GM12872 (cell line): ENCODE measurements around the gene ACACB.

Experiments
- TF ChIP-seq, protein P1 (sequence below): IDR thresholded peaks from 3 replicates; pipeline ENCODE4 v1.5.1; 2011; ENCODE audit warnings: low read depth, mild to moderate bottlenecking, low read length, moderate library complexity; ENCODE audit not compliant: insufficient read depth

ACACB gene

DNA sequence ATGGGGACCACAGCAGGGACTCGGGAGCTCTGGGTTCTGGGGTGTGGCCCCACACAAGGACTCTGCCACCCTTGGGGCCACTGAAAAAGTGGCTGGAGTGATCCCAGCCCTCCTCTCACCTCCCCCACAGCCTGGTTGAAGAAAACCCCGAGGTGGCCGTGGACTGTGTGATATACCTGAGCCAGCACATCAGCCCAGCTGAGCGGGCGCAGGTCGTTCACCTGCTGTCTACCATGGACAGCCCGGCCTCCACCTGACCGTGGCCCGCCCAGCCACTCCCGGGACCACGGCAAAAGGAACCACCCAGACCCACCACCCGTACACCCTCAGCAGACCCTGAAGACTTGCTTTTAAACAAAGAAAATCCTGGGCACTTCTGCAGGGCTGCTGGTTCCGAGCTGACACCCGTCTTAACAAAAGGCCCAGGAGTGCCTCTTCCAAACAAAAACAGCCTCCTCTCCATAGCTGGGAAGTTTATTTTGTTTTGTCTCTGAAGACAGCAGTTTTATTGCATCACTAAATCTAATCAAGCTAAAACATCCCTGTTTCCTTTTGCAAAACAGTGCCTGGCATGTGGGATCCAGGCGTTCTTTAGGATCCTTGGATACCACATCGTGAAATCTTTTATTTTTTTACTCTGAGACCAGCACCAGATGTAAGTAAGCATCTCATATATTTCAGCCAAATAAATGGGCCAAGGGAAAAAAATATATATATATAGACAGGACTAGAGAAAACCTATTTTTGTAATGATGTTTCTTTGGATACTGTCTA lies 149.9 kb downstream of the ACACB start:
- TF ChIP-seq, protein P1, sequence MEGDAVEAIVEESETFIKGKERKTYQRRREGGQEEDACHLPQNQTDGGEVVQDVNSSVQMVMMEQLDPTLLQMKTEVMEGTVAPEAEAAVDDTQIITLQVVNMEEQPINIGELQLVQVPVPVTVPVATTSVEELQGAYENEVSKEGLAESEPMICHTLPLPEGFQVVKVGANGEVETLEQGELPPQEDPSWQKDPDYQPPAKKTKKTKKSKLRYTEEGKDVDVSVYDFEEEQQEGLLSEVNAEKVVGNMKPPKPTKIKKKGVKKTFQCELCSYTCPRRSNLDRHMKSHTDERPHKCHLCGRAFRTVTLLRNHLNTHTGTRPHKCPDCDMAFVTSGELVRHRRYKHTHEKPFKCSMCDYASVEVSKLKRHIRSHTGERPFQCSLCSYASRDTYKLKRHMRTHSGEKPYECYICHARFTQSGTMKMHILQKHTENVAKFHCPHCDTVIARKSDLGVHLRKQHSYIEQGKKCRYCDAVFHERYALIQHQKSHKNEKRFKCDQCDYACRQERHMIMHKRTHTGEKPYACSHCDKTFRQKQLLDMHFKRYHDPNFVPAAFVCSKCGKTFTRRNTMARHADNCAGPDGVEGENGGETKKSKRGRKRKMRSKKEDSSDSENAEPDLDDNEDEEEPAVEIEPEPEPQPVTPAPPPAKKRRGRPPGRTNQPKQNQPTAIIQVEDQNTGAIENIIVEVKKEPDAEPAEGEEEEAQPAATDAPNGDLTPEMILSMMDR = no peak

DNA sequence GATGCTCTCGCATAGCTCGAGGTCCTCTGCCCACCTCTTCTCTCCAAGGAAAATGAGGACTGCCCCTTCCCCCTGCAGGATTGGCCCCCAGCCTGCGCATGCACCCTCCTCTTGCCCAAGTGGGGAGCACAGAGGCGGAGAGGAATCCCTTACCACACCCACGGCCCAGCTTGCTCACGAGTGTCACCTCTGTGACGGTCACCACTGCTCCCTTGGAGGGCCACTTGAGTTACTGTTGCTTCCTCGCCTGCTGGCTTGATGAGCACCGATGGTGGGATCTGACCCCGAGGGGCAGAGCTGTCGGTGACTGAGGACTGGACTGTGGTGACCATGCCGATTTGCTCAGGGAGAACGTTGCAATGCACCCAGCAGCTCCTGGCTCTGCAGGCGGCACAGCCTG lies 151.0 kb downstream of the ACACB start:
- TF ChIP-seq, protein P1 = no peak

DNA sequence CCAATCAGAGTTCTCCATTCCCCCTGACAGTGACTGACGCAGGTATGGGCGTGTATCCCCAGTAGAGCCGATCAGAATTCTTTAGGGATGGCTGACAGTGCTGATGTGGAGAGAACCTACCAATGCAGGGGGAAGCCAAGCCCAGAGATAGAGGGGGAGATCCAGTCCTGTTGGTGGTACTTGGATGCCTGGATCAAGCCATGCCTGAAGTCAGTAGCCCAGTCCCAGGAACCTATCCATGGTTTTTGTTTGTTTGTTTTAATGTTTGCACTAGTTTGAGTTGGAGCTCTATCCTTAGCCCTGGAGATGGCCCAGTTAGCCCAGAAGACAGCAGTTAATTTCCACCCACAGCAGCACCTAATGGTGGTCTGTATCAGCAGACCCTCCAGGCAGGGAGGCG lies 152.5 kb downstream of the ACACB start:
- TF ChIP-seq, protein P1 = no peak

DNA sequence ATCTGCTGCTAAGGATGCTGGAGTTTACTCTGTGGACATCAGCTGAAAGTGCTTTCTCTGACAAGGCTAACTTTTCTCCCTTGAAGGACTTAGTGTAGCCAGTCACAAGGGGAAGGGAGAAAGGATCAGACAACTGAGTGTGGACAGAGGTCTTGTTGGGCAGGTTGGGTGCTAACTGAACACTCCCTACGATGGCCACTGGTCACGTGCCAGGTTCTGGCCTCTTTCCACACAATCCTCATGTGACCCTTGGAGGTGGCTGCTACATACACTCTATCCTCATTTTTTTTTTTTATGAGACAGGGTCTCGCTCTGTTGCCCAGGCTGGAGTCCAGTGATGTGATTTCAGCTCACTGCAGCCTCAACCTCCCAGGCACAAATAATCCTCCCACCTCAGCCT lies 153.0 kb downstream of the ACACB start:
- TF ChIP-seq, protein P1 = no peak

DNA sequence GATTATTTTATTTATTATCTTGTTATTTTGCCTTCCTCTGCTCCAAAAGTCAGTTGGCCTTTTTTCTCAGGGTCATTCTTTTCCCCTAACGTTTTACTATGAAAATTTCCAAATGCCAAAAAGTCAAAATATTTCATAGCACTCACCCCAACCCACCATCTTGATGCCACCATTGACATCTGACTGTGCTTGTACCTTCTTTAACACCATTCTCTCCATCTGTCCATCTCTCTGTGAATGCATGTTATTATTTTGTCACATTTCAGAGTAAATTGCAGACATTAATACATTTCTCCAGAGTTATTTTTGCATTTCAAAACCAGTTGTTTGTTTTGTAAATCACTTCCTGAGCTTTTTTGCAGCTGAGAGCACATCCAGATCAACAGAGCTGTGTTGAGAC lies 154.1 kb downstream of the ACACB start:
- TF ChIP-seq, protein P1 = no peak

DNA sequence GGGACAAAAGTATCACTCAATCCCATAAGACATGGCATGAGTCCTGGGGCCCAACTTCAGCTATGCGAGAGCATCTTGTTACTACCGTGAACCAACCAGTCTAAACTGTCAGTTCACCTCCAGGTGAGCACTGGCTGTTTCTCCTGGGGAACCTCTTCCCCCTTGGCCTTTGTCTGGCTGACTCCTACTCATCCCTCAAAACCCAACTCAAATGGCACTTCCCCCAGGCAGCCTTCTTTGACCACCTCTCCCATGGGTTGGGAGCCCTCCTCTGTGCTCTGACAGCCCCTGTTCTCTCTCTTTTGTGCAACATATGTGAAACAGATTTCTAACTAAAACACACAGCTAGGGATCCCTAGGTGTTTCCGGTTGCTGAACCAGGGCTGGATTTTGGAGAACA lies 155.0 kb downstream of the ACACB start:
- TF ChIP-seq, protein P1 = no peak

DNA sequence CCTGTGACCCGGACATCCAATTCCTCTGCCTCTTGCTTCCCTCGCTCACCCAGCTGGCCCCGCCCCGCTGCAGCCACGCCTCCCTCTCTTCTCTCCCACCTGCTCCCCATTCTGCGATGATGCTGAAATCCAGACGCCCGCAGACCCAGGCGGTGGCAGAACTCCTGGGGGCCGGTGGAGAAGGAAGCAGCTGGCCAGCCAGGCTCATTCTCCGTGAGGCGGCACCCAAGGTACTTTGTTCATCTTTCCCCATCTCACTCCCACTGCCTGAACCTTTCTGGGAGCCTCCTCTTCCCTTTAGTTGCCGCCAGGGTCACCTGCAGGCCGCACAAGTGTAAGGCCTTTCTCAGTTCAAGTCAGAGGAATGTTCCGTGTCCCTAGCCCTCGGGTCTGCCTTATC lies 157.0 kb downstream of the ACACB start:
- TF ChIP-seq, protein P1 = no peak
